Measurements from ENCODE around the gene HNRNPLL.

GRCh38 chr2:38537937-38538525 lies 64.7 kb downstream of the HNRNPLL start:
- no peak for TF ChIP-seq POLR2A (IDR thresholded peaks at IDR 0.05)
- no peak for TF ChIP-seq CTCF (IDR thresholded peaks at IDR 0.05)
- no peak for TF ChIP-seq POLR2AphosphoS5 (IDR thresholded peaks at IDR 0.05)
